GM12872 (cell line): Measurements from ENCODE around the gene ENDOU.

Source experiments
- TF ChIP-seq, protein P1 (sequence below): IDR thresholded peaks from 3 replicates; pipeline ENCODE4 v1.5.1; 2011; ENCODE audit warnings: low read depth, mild to moderate bottlenecking, low read length, moderate library complexity; ENCODE audit not compliant: insufficient read depth

Gene ENDOU

DNA sequence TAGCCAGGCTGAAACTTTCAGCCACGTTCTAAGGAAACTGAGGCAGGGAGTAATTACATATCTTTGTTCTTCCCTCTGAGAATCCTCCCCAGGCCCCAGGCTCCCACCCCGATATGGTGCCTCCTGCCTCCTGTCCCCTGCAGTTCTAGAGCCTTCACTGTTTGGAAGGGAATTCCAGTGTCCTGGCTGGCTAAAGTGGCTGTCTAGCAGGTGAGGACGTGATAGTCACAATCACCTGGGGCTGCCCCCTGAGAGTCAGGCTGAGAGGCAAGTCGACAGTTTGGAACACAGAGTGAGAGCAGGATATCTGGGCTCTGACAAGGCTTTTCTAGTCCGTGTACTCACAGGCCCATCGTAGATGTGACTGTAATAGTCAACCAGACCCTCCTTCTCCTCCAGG is 13.1 kb downstream of the ENDOU start:
- TF ChIP-seq, protein P1, sequence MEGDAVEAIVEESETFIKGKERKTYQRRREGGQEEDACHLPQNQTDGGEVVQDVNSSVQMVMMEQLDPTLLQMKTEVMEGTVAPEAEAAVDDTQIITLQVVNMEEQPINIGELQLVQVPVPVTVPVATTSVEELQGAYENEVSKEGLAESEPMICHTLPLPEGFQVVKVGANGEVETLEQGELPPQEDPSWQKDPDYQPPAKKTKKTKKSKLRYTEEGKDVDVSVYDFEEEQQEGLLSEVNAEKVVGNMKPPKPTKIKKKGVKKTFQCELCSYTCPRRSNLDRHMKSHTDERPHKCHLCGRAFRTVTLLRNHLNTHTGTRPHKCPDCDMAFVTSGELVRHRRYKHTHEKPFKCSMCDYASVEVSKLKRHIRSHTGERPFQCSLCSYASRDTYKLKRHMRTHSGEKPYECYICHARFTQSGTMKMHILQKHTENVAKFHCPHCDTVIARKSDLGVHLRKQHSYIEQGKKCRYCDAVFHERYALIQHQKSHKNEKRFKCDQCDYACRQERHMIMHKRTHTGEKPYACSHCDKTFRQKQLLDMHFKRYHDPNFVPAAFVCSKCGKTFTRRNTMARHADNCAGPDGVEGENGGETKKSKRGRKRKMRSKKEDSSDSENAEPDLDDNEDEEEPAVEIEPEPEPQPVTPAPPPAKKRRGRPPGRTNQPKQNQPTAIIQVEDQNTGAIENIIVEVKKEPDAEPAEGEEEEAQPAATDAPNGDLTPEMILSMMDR = no peak

DNA sequence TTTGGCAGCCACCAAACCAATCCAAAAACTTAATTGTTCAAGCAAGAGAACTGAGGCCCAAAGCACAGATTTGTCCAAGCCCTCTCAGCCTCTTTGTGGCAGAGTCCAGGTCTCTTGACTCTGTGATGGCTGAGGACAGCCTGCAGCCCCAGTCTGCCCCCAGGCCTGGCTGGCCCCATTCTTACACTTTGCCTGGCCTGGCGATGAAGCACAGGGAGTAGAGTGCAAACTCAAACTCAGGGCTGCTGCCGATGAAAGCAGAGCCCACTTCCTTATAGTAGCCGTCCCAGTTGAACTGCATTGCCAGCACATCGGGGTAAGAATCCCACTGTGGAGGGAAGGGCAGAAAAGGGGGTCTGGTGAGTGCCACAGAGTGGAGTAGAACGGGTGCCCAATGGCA is 13.8 kb downstream of the ENDOU start:
- TF ChIP-seq, protein P1 = no peak

DNA sequence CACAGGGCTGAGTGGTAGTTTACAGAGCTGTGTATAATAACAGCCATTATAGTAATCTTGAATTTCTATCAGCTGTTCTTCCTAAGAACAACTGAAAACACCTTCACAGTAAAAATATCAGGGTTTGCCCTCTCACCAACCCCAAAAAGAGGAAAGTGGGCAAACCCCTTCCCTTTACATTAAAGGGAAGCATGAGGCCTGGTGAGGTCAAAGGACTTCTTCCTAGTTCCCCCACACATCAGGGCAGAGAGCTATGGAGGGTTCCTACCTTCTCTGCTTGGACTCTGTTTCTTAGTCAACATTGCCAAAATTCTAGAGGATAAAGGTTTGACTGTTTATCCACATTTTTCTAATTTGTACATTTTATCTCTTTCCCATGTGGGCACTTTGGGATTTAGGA is 15.0 kb downstream of the ENDOU start:
- TF ChIP-seq, protein P1 = no peak

DNA sequence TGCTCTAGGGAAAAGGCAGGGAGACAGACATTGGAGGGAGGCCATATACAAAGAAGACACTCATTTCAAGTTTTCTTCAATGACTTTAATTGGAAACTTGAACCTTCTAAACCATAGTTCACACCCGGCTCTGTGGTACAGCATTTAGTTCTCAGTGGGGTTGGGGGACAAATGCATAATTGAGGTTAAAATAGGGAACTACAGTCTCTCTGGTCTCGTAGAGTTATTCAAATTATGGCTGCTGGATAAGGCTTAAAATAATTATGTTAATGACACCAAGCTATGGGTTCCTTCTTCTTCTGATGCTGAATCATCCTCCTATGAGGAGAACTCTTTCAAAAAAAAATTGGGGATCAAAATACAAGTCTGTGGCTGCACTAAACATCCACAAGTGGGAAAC is 15.6 kb downstream of the ENDOU start:
- TF ChIP-seq, protein P1 = no peak

DNA sequence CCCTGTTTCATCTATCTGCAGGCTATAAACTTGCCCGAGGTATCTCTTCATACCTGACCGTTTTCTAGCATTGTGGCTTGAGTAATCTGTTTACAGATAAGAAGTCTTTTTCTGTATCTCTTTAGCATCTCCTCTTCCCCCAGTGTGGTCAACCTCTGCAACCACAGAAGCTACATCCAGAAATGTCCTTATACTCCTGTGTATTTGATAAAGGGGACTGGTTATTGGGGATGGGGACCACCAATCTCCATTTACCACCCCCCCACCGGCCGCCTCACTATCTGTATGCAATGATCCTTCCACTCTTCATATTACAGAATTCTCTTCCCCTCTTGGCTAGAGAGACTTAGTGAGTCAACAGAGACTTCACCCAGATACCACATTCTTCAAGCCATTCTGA is 16.1 kb downstream of the ENDOU start:
- TF ChIP-seq, protein P1 = no peak

DNA sequence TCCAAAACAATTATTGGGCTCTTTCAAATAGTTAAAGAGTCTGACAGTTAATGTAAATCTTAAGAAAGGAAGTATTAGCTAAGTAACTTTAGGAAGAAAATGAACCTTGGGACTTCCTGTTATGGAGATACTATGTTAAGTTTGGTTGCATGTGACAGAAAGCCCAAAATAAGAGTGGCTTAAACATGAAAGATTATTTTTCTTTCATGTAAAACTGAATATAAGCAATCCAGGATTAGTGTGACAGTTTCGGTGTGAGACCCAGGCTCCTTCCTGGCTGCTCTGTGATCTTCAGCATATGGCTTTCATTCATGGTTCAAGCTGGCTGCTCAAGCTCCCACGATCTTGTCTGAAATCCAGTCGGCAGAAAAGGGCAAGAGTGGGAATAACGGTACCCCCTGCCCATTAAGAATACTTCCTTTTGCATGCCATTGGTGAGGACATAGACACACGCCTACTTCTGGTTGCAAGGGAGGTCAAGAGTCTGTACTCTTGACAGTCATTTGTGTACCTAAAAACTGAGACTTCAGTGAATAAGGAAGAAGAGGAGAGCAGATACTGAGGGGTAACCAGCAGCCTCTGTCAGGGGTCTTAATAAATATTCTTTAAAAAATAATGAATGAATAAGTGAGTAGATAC is 17.3 kb downstream of the ENDOU start:
- TF ChIP-seq, protein P1 = no peak

DNA sequence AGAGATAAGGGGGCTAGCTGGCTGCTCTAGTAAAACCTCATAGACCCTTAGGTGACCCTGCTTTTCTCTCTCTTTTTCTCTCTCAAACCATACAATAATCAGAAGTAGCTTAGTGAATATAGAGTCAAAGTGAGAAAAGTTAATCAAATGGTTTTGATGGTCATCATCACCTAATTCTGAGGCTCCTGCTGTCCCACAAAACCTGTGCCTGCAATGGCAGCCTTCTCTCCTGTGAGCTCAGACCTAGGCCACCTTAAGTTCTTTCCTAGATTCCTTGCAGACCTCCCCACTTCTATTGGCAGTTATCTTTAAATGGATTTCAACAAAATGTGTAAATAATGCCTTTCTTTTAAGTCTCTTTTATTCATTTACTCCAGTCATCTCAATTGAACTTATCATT is 17.9 kb downstream of the ENDOU start:
- TF ChIP-seq, protein P1 = no peak
